ENCODE measurements around the gene SLC10A6.

DNA sequence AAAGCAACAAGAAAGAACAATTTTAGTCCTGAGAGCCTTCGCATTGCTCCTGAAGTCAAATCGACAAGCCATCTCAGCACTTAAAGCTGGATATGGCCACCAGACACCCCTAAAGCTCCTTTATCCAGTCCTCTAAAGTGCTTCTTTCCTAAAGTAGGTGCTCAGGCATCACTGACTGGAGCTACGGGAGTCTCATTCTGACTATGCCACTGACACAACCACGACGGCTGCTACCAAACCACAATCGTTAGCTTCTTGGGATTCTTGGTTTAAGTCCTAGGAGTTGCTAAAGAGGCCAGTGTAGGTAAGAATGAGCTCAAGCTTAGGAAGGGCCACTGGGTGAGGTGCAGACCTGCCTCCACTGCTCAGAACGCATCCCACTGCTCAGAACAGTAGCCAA lies 1.0 kb downstream of the SLC10A6 start:
- TF ChIP-seq, protein P1, sequence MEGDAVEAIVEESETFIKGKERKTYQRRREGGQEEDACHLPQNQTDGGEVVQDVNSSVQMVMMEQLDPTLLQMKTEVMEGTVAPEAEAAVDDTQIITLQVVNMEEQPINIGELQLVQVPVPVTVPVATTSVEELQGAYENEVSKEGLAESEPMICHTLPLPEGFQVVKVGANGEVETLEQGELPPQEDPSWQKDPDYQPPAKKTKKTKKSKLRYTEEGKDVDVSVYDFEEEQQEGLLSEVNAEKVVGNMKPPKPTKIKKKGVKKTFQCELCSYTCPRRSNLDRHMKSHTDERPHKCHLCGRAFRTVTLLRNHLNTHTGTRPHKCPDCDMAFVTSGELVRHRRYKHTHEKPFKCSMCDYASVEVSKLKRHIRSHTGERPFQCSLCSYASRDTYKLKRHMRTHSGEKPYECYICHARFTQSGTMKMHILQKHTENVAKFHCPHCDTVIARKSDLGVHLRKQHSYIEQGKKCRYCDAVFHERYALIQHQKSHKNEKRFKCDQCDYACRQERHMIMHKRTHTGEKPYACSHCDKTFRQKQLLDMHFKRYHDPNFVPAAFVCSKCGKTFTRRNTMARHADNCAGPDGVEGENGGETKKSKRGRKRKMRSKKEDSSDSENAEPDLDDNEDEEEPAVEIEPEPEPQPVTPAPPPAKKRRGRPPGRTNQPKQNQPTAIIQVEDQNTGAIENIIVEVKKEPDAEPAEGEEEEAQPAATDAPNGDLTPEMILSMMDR (conservative IDR thresholded peaks at IDR 0.05; ENCODE audit: low read length) = no peak
- no peak for TF ChIP-seq EZH2phosphoT487 (IDR thresholded peaks at IDR 0.05; ENCODE audit: borderline replicate concordance)
